Endothelial cell (in vitro differentiated cells): ENCODE results near the gene ERP29. TPM values are rescaled to one million over a fixed set of nuclear protein-coding genes. Genes with fewer than 3 reads are reported as not detected.
"Not testable (repeated sequence)": the region's sequence is repeated elsewhere in the genome, so short reads cannot be mapped to it uniquely, and the experiment has no call there.

Source experiments
- DNase-seq: peaks from one replicate; pipeline ENCODE4 v3.0.0; 2021; ENCODE audit warnings: low spot score
- H3K27ac Mint-ChIP-seq: one replicate; pipeline ENCODE4 v1.8.0; 2021; ENCODE audit warnings: mixed read lengths, inconsistent platforms; ENCODE audit not compliant: unreplicated experiment
- H3K27me3 Mint-ChIP-seq: one replicate; pipeline ENCODE4 v1.8.0; 2021; ENCODE audit warnings: mild to moderate bottlenecking, moderate library complexity, mixed read lengths, inconsistent platforms; ENCODE audit not compliant: unreplicated experiment
- H3K36me3 Mint-ChIP-seq: one replicate; pipeline ENCODE4 v1.8.0; 2021; ENCODE audit warnings: mild to moderate bottlenecking, low read depth, mixed read lengths, inconsistent platforms; ENCODE audit not compliant: unreplicated experiment
- H3K4me1 Mint-ChIP-seq: one replicate; pipeline ENCODE4 v1.8.0; 2021; ENCODE audit warnings: mild to moderate bottlenecking, mixed read lengths, inconsistent platforms; ENCODE audit not compliant: unreplicated experiment
- H3K4me3 Mint-ChIP-seq: one replicate; pipeline ENCODE4 v1.8.0; 2021; ENCODE audit warnings: mild to moderate bottlenecking, mixed read lengths, inconsistent platforms; ENCODE audit not compliant: unreplicated experiment
- H3K9me3 Mint-ChIP-seq: one replicate; pipeline ENCODE4 v1.8.0; 2021; ENCODE audit warnings: mixed read lengths, inconsistent platforms; ENCODE audit not compliant: unreplicated experiment
- CTCF ChIP-seq: fragments of 200-600 bp; sonication (generic); IDR thresholded peaks from one replicate; pipeline ENCODE4 v1.5.0; 2021; ENCODE audit warnings: antibody characterized with exemption; ENCODE audit not compliant: unreplicated experiment
- total RNA-seq: library from RNA; stranded (reverse); fragmentation: NEBNext Ultra II Directional; extraction: Animal tissue kit (Norgen Biotek cat#: 25700); gene quantifications from one replicate; pipeline ENCODE4 v1.2.1, GENCODE V29; 2021; ENCODE audit not compliant: unreplicated experiment

The ERP29 gene
- total RNA-seq, 1 donor from 2014 or later: 150 TPM

- Mint-ChIP-seq H3K36me3 (no peaks in the 10 kb centered on the region), H3K27me3 (no peaks in the 10 kb centered on the region), H3K4me1 (no peaks in the 10 kb centered on the region), H3K9me3 (no peaks in the 10 kb centered on the region), H3K4me3 (no peak overlapping the region), H3K27ac (no peak overlapping the region)
- DNase-seq: no peak
- TF ChIP-seq CTCF: no peak
Observed at GRCh38 chr12:111995782-111996480, 17.3 kb upstream of the ERP29 start.

- no peaks in the 10 kb centered on the region for H3K27me3 Mint-ChIP-seq
- H3K27ac Mint-ChIP-seq: no peak overlapping the region
- H3K4me1 Mint-ChIP-seq: no peaks in the 10 kb centered on the region
- no peak overlapping the region for H3K4me3 Mint-ChIP-seq
- H3K9me3 Mint-ChIP-seq: no peaks in the 10 kb centered on the region
- TF ChIP-seq CTCF: no peak
- H3K36me3 Mint-ChIP-seq: no peaks in the 10 kb centered on the region
- DNase-seq: no peak
Observed at GRCh38 chr12:111997300-111997699, 15.9 kb upstream of the ERP29 start.

- Mint-ChIP-seq H3K27ac (no peak overlapping the region), H3K4me1 (no peaks in the 10 kb centered on the region), H3K4me3 (no peak overlapping the region), H3K36me3 (no peaks in the 10 kb centered on the region), H3K27me3 (no peaks in the 10 kb centered on the region), H3K9me3 (no peaks in the 10 kb centered on the region)
- DNase-seq: no peak
- no peak for TF ChIP-seq CTCF
Observed at GRCh38 chr12:111998015-111998414, 15.2 kb upstream of the ERP29 start.

GRCh38 chr12:111999129-111999528, 14.1 kb upstream of the ERP29 start:
- H3K4me3 Mint-ChIP-seq, H3K36me3 Mint-ChIP-seq, H3K4me1 Mint-ChIP-seq, DNase-seq, H3K9me3 Mint-ChIP-seq, H3K27ac Mint-ChIP-seq, H3K27me3 Mint-ChIP-seq: not testable (repeated sequence)

GRCh38 chr12:112000820-112001219, 12.4 kb upstream of the ERP29 start:
- Mint-ChIP-seq H3K27me3 (no peaks in the 10 kb centered on the region), H3K27ac (no peak overlapping the region), H3K4me3 (no peak overlapping the region), H3K9me3 (no peaks in the 10 kb centered on the region), H3K4me1 (peaks cover 3% of the 10 kb centered on the region), H3K36me3 (no peaks in the 10 kb centered on the region)
- no peak for DNase-seq
- TF ChIP-seq CTCF: no peak
